Motor neuron (in vitro differentiated cells): ENCODE results near the gene FAM180B. TPM values are rescaled to one million over a fixed set of nuclear protein-coding genes. Genes with fewer than 3 reads are reported as not detected.

Source experiments
- total RNA-seq, 8 experiments: library from RNA; unstranded; fragments of 300-600 nt; gene quantifications; 2 replicates each; pipeline versions ENCODE4 v1.2.3 to v1.2.4, GENCODE V29; 2022

FAM180B gene
- total RNA-seq, 8 experiments from 2014 or later = 0.27 to 2.5 (median 0.64) TPM; not detected in 1

Other genes starting within 250 kb of the FAM180B start
- gene MYBPC3, start 234.0 kb upstream of the FAM180B start, total RNA-seq = under 1 TPM in 3 of 8 experiments, not detected in 5; 0.04 to 0.09 (median 0.05) TPM
- gene SPI1, start 208.1 kb upstream of the FAM180B start, total RNA-seq = under 1 TPM in 6 of 8 experiments, not detected in 2; 0.18 to 0.85 (median 0.44) TPM
- gene SLC39A13, start 178.1 kb upstream of the FAM180B start, total RNA-seq = 10 to 100 TPM; 13.8 to 31.6 (median 20.9) TPM
- gene PSMC3, start 160.2 kb upstream of the FAM180B start, total RNA-seq = 100 to 1,000 TPM; 106 to 245 (median 159) TPM
- 1 to 10 TPM in 3 of 8 experiments, under 1 TPM in 3, not detected in 2; 0.14 to 2.2 (median 0.75) TPM for gene RAPSN, start 137.5 kb upstream of the FAM180B start, total RNA-seq
- 100 to 1,000 TPM in 4 of 8 experiments, 10 to 100 TPM in 4; 47.2 to 125 (median 106) TPM for gene CELF1, start 33.5 kb upstream of the FAM180B start, total RNA-seq
- 10 to 100 TPM; 31.6 to 62.8 (median 38.9) TPM for gene PTPMT1, start 21.1 kb upstream of the FAM180B start, total RNA-seq
- gene KBTBD4, start 7.7 kb upstream of the FAM180B start, total RNA-seq = 10 to 100 TPM; 12.6 to 28.8 (median 18.1) TPM
- gene NDUFS3, start 7.6 kb upstream of the FAM180B start, total RNA-seq = 100 to 1,000 TPM in 7 of 8 experiments, 10 to 100 TPM in 1; 92.5 to 149 (median 114) TPM
- 10 to 100 TPM in 1 of 8 experiments, 1 to 10 TPM in 4, under 1 TPM in 1, not detected in 2; 0.63 to 10.7 (median 5.0) TPM for gene C1QTNF4, start 7.7 kb downstream of the FAM180B start, total RNA-seq
- gene MTCH2, start 55.9 kb downstream of the FAM180B start, total RNA-seq = 10 to 100 TPM; 55.8 to 97.7 (median 82.2) TPM
- gene AGBL2, start 128.7 kb downstream of the FAM180B start, total RNA-seq = 1 to 10 TPM in 5 of 8 experiments, under 1 TPM in 3; 0.27 to 2.3 (median 1.5) TPM
- 100 to 1,000 TPM in 2 of 8 experiments, 10 to 100 TPM in 6; 59.2 to 216 (median 76.4) TPM for gene FNBP4, start 180.7 kb downstream of the FAM180B start, total RNA-seq